Neural cell (in vitro differentiated cells): Measurements from ENCODE around the gene DLG2. TPM values are rescaled to one million over a fixed set of nuclear protein-coding genes. Genes with fewer than 3 reads are reported as not detected.
A peak's percentile ranks its signal among the peaks of the same experiment; 100 is the strongest.

Experiments used
- H2AFZ ChIP-seq: fragments of 200-600, 300-800 bp; sonication (generic), shearing (Covaris generic); 2 replicates; pipeline ENCODE4 v1.6.0; 2014; ENCODE audit warnings: low read depth, mild to moderate bottlenecking, antibody characterized with exemption, low read length, moderate library complexity
- H3F3A ChIP-seq: fragments of 200-600 bp; shearing (Covaris generic); 2 replicates; pipeline ENCODE4 v1.6.1; 2016; ENCODE audit warnings: mild to moderate bottlenecking, moderate library complexity, mixed read lengths, antibody characterized with exemption, low read length; ENCODE audit not compliant: insufficient read depth, poor library complexity, severe bottlenecking
- H3K27ac ChIP-seq: fragments of 200-600, 300-800 bp; sonication (generic), shearing (Covaris generic); 2 replicates; pipeline ENCODE4 v1.5.1; 2014; ENCODE audit warnings: mild to moderate bottlenecking, low read length, moderate library complexity
- H3K27me3 ChIP-seq: fragments of 300-800, 200-600 bp; sonication (generic), shearing (Covaris generic); 2 replicates; pipeline ENCODE4 v1.6.0; 2014; ENCODE audit warnings: mild to moderate bottlenecking, low read depth, low read length, moderate library complexity; ENCODE audit not compliant: insufficient read depth
- H3K36me3 ChIP-seq: fragments of 300-800, 200-600 bp; sonication (generic), shearing (Covaris generic); 2 replicates; pipeline ENCODE4 v1.5.1; 2014; ENCODE audit warnings: mild to moderate bottlenecking, antibody characterized with exemption, low read length, moderate library complexity; ENCODE audit not compliant: insufficient read depth
- H3K4me2 ChIP-seq: fragments of 300-800, 200-600 bp; sonication (generic), shearing (Covaris generic); 2 replicates; pipeline ENCODE4 v1.6.0; 2014; ENCODE audit warnings: mild to moderate bottlenecking, low read length
- H3K4me3 ChIP-seq: fragments of 300-800, 200-600 bp; sonication (generic), shearing (Covaris generic); 2 replicates; pipeline ENCODE4 v1.5.1; 2014; ENCODE audit warnings: mild to moderate bottlenecking, low read length, moderate library complexity
- H3K79me2 ChIP-seq: fragments of 200-600 bp; shearing (Covaris generic); replicated peaks from 2 replicates; pipeline ENCODE4 v1.6.0; 2014; ENCODE audit warnings: mild to moderate bottlenecking, low read length, moderate library complexity; ENCODE audit not compliant: insufficient read depth
- H3K9ac ChIP-seq: fragments of 300-800, 200-600 bp; sonication (generic), shearing (Covaris generic); 2 replicates; pipeline ENCODE4 v1.6.1; 2016; ENCODE audit warnings: mild to moderate bottlenecking, low read length, mixed read lengths
- H3K9me2 ChIP-seq: fragments of 200-600 bp; shearing (Covaris generic); 2 replicates; pipeline ENCODE4 v1.6.1; 2016; ENCODE audit warnings: mild to moderate bottlenecking, low read length, mixed read lengths; ENCODE audit not compliant: insufficient read depth
- H3K9me3 ChIP-seq: fragments of 200-600, 300-800 bp; sonication (generic), shearing (Covaris generic); 2 replicates; pipeline ENCODE4 v1.6.1; 2016; ENCODE audit warnings: mild to moderate bottlenecking, mixed run types, low read length, moderate library complexity, mixed read lengths
- H4K20me1 ChIP-seq: fragments of 200-600 bp; shearing (Covaris generic); 2 replicates; pipeline ENCODE4 v1.6.1; 2016; ENCODE audit warnings: mild to moderate bottlenecking, mixed run types; ENCODE audit not compliant: insufficient read depth
- EP300 ChIP-seq: fragments of 450-650 bp; conservative IDR thresholded peaks from 2 replicates; pipeline ENCODE4 v1.6.1; 2014; ENCODE audit warnings: antibody characterized with exemption, mild to moderate bottlenecking, moderate library complexity; ENCODE audit not compliant: poor library complexity, severe bottlenecking
- EZH2 ChIP-seq: fragments of 200-600, 300-800 bp; shearing (Covaris generic), sonication (generic); IDR thresholded peaks from 2 replicates; pipeline ENCODE4 v1.6.1; 2014; ENCODE audit warnings: antibody characterized with exemption, low read length, borderline replicate concordance, mild to moderate bottlenecking; ENCODE audit not compliant: insufficient read depth, poor library complexity, severe bottlenecking
- MXI1 ChIP-seq: fragments of 450-650 bp; conservative IDR thresholded peaks from 2 replicates; pipeline ENCODE4 v1.6.1; 2014; ENCODE audit warnings: antibody characterized with exemption, mild to moderate bottlenecking; ENCODE audit not compliant: poor library complexity, severe bottlenecking
- POLR2AphosphoS5 ChIP-seq: IDR thresholded peaks from 2 replicates; pipeline ENCODE4 v1.6.1; 2012
- RAD21 ChIP-seq: fragments of 450-650 bp; conservative IDR thresholded peaks from 2 replicates; pipeline ENCODE4 v1.6.1; 2014; ENCODE audit warnings: antibody characterized with exemption, mild to moderate bottlenecking, moderate library complexity
- SMC3 ChIP-seq: fragments of 450-650 bp; conservative IDR thresholded peaks from 2 replicates; pipeline ENCODE4 v1.6.1; 2014; ENCODE audit warnings: antibody characterized with exemption, mild to moderate bottlenecking, moderate library complexity; ENCODE audit not compliant: poor library complexity
- TAF1 ChIP-seq: IDR thresholded peaks from 2 replicates; pipeline ENCODE4 v1.6.1; 2012; ENCODE audit warnings: low read depth
- polyA plus RNA-seq: library from polyadenylated mRNA; depleted of rRNA; stranded (reverse); fragments of >200 nt; gene quantifications from 2 replicates; pipeline ENCODE4 v1.2.3, GENCODE V29; 2014
- TF ChIP-seq, protein P1 (sequence below): IDR thresholded peaks from 2 replicates; pipeline ENCODE4 v1.6.1; 2012; ENCODE audit warnings: borderline replicate concordance
- TF ChIP-seq, protein P2 (sequence below): fragments of 450-650 bp; IDR thresholded peaks from 2 replicates; pipeline ENCODE4 v1.5.1; 2014; ENCODE audit warnings: antibody characterized with exemption, mild to moderate bottlenecking, moderate library complexity; ENCODE audit not compliant: poor library complexity, severe bottlenecking

Gene DLG2
- polyA plus RNA-seq, 1 donor from 2014 or later, result 179 TPM

DNA sequence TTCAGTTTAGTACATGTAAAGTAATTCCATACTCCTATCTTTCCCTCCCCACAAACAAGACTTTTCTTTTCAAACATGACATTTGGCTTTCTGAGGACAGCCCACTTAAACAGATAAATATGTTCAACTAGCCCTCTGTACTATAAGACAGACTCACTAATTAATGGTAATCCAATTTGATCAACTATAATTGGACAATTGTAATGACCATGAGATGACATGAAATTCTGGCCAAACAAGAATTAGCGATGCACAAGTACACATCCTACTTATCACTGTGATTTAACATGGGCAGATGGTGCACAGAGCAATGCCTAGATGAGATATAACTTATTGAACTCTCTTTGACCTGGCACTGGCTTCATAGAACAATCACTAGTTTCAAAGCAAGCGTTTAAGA lies 1307.3 kb downstream of the DLG2 start:
- H3K9ac ChIP-seq, result no peak overlapping the region

DNA sequence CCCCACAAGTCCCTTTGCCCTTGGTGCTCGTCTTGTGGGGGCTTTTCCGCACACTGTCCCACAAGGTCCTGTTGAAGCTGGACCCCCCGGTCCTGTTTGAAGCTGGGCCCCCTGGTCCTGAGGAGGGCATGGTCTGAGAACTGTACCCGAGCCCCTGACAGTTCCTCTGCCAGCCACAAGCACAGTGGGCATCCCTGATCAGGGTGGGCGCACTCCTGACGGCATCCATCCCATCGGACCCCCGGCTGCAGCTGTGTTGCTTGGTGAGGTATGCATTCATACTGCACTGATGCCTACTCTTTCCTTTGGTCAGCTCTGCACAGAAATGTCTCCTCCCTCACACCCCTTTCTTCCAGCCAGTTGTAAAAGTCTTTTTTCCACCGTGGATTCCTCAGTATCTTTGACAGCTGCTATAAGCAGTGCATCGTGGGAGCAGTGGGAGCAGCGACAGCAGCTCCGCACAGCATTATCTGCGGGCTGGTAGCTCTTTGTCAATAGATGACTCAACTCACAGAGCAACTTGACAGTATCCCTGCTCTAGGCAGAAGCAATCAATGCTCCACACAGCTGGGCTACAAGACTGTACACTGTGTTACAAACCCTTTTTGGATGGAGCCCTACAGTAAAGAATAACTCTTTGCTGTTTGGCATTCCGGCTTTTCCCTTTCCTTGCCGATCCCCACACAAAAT lies 1310.1 kb downstream of the DLG2 start:
- Histone ChIP-seq H2AFZ (no peak overlapping the region), H3K9ac (peak overlapping the region; percentile 50)
- TF ChIP-seq EZH2 (no peak), EP300 (peak; percentile 81), POLR2AphosphoS5 (peak; percentile 85), MXI1 (peak; percentile 44), TAF1 (no peak), RAD21 (peak; percentile 51), SMC3 (peak; percentile 27)
- TF ChIP-seq, protein P1, sequence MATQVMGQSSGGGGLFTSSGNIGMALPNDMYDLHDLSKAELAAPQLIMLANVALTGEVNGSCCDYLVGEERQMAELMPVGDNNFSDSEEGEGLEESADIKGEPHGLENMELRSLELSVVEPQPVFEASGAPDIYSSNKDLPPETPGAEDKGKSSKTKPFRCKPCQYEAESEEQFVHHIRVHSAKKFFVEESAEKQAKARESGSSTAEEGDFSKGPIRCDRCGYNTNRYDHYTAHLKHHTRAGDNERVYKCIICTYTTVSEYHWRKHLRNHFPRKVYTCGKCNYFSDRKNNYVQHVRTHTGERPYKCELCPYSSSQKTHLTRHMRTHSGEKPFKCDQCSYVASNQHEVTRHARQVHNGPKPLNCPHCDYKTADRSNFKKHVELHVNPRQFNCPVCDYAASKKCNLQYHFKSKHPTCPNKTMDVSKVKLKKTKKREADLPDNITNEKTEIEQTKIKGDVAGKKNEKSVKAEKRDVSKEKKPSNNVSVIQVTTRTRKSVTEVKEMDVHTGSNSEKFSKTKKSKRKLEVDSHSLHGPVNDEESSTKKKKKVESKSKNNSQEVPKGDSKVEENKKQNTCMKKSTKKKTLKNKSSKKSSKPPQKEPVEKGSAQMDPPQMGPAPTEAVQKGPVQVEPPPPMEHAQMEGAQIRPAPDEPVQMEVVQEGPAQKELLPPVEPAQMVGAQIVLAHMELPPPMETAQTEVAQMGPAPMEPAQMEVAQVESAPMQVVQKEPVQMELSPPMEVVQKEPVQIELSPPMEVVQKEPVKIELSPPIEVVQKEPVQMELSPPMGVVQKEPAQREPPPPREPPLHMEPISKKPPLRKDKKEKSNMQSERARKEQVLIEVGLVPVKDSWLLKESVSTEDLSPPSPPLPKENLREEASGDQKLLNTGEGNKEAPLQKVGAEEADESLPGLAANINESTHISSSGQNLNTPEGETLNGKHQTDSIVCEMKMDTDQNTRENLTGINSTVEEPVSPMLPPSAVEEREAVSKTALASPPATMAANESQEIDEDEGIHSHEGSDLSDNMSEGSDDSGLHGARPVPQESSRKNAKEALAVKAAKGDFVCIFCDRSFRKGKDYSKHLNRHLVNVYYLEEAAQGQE, result peak; percentile 66
- TF ChIP-seq, protein P2, sequence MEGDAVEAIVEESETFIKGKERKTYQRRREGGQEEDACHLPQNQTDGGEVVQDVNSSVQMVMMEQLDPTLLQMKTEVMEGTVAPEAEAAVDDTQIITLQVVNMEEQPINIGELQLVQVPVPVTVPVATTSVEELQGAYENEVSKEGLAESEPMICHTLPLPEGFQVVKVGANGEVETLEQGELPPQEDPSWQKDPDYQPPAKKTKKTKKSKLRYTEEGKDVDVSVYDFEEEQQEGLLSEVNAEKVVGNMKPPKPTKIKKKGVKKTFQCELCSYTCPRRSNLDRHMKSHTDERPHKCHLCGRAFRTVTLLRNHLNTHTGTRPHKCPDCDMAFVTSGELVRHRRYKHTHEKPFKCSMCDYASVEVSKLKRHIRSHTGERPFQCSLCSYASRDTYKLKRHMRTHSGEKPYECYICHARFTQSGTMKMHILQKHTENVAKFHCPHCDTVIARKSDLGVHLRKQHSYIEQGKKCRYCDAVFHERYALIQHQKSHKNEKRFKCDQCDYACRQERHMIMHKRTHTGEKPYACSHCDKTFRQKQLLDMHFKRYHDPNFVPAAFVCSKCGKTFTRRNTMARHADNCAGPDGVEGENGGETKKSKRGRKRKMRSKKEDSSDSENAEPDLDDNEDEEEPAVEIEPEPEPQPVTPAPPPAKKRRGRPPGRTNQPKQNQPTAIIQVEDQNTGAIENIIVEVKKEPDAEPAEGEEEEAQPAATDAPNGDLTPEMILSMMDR, result peak; percentile 25

More for the DNA sequence above, 1307.3 kb downstream of the DLG2 start:
- Histone ChIP-seq H3K4me3 (no peak overlapping the region), H4K20me1 (no peaks in the 10 kb centered on the region), H3K9me2 (no peaks in the 10 kb centered on the region), H3K9me3 (no peaks in the 10 kb centered on the region), H3K27me3 (no peaks in the 10 kb centered on the region), H2AFZ (no peak overlapping the region), H3K4me2 (no peak overlapping the region), H3F3A (no peaks in the 10 kb centered on the region), H3K27ac (no peak overlapping the region), H3K79me2 (no peaks in the 10 kb centered on the region), H3K36me3 (no peaks in the 10 kb centered on the region)
- TF ChIP-seq TAF1 (no peak), POLR2AphosphoS5 (no peak), EP300 (no peak), RAD21 (no peak), MXI1 (no peak), SMC3 (no peak), EZH2 (no peak)
- TF ChIP-seq, protein P2, result no peak
- TF ChIP-seq, protein P1, result no peak

More for the DNA sequence above, 1310.1 kb downstream of the DLG2 start:
- H3K4me3 ChIP-seq, result peak overlapping the region; percentile 65
- no peaks in the 10 kb centered on the region for H3K9me3 ChIP-seq
- H3F3A ChIP-seq, result no peaks in the 10 kb centered on the region
- H3K36me3 ChIP-seq, result no peaks in the 10 kb centered on the region
- H4K20me1 ChIP-seq, result no peaks in the 10 kb centered on the region
- peak overlapping the region; percentile 41 for H3K4me2 ChIP-seq
- no peaks in the 10 kb centered on the region for H3K79me2 ChIP-seq
- H3K9me2 ChIP-seq, result no peaks in the 10 kb centered on the region
- H3K27me3 ChIP-seq, result no peaks in the 10 kb centered on the region
- H3K27ac ChIP-seq, result peak overlapping the region; percentile 67
